NCI-H146 treated with DMSO at 0.1 percent for 48 hours (cell line): Measurements from ENCODE around the gene AGXT.

Experiments used
- DNase-seq: peaks from one replicate; lab custom pipeline; 2025; ENCODE audit not compliant: unreplicated experiment; lab: John Stamatoyannopoulos, UW

AGXT gene

GRCh38 chr2:240884745-240885144, 16.1 kb downstream of the AGXT start:
- no peak for DNase-seq

GRCh38 chr2:240885566-240885965, 16.9 kb downstream of the AGXT start:
- no peak for DNase-seq

DNA sequence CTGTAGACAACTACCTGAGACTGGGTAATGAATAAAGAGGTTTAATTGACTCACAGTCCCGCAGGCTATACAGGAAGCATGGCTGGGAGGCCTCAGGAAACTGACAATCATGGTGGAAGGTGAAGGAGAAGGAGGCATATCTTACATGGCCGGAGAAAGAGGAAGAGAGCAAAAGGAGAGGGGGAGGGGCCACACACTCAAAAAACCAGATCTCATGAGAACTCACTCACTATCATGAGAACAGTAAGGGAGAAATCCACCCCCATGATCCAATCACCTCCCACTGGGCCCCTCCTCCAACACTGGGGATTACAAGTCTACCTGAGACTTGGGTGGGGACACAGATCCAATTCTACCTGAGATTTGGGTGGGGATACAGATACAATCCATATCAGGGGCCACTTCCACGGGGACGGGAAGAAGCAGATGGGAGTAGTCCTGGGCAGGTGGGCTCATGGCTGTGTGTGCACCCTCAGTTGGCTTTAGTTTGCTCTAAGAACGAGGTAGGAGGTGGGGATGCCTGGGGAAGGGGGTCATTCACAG, 17.5 kb downstream of the AGXT start:
- no peak for DNase-seq

DNA sequence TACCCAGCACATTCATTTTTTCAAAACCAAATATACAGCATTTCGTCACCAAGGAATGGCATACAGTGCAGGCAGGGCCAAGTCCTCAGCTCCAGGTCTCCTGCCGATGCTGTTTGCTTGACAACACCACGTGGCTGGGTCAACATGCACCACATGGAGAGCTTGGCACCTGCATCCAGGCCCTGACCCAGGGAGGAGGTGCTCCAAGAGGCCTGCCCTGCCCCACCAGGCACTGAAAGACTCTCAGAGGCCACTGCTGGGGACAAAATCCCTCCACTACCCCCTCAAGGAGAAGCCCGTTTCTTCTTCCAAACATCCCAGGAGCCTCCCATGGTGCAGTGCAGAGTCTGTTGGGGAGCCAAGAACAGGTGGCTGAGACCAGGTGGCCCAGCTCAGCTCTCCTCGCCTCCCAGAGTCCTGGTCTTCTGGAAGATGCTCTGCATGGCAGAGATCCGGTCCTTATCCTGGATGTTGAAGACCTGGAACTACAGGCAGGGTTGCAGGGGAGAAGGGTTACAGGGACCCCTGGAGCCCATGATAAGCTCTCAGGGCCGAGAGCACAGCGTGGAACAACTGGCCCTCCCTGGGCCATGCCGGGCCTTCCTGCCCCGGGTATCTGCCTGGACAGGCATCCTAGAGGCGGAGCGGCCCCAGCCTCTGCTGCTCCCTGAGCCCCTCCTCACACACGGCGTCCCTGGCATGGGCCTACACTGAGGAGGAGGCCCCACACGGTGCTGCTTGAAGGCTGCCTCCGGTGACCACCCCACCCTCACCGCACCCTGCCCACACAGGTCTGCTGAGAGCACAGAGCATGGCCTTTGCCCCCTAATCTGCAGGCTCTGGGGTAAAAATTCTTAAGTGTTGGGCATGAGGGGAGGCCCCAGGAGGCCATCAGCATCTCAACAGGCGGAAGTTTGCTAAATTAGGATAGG, 18.3 kb downstream of the AGXT start:
- DNase-seq: no peak

- DNase-seq: no peak
These were observed 19.0 kb downstream of the AGXT start for GRCh38 chr2:240887631-240888030.

DNA sequence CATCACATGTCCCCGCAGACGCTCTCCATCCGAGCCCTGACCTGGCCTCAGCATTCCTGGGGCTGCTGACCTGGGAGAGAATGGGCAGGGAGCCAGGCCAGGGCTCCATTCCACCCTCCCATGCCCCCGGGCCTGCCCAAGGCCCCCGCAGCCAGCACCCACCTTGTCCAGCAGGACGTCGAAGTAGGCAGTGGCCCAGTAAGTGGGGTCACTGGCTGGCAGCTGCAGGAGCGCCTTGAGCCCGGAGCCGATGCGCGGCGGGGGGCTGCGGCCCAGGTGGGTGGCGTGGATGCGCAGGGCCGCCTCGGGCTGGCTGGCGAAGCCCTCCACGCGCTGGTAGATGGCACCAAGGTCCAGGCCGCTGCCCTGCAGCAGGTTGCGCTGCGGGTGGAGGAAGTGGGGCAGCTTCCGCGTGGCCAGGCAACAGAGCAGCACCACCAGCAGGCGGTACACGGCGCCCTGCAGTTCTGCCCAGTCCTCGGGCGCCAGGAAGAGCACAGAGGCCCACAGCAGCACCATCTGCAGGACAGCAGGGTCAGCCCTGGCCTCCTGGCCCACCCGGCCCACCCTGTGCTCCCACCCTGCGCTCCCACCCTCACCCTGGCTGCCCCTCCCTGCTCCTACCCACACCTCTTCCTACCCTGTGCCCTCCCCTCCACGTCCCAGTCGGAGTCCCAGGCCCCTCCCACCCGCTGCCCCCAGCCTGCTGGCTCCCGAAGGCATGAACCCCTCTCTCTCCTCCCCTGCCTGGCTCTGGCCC, 19.7 kb downstream of the AGXT start:
- no peak for DNase-seq

DNA sequence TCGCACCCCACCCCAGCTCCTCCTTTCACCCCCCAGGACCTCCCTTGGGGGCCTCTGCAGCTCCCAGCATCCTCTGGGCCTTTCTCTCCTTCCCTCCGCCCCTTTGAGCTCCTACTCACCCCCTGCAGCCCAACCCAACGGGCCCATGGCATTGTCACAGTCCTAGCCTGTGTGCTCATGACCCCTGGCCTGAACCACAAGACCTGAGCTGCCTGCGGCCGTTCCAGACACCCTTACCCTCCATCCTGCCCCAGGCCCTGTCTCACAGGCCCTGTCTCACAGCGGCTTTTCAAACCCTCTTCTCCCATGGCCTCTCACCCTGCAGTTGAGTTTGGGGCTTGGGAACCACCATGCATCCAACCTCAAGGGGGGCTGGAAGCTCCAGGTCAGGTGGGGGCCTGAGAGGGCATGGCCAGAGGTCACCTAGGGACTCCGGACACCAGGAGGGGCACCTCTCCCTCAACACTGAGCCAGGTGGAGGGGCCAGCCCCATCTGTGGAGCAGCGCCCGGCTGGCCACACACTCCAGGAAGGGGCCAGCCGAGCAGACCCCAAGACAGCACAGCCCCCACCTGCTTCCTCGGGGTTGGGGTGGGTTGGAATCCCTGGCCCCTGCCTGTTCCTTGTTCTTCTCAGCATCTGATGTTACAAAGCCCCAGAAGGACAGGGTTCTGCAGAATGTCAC, 20.4 kb downstream of the AGXT start:
- no peak for DNase-seq

DNA sequence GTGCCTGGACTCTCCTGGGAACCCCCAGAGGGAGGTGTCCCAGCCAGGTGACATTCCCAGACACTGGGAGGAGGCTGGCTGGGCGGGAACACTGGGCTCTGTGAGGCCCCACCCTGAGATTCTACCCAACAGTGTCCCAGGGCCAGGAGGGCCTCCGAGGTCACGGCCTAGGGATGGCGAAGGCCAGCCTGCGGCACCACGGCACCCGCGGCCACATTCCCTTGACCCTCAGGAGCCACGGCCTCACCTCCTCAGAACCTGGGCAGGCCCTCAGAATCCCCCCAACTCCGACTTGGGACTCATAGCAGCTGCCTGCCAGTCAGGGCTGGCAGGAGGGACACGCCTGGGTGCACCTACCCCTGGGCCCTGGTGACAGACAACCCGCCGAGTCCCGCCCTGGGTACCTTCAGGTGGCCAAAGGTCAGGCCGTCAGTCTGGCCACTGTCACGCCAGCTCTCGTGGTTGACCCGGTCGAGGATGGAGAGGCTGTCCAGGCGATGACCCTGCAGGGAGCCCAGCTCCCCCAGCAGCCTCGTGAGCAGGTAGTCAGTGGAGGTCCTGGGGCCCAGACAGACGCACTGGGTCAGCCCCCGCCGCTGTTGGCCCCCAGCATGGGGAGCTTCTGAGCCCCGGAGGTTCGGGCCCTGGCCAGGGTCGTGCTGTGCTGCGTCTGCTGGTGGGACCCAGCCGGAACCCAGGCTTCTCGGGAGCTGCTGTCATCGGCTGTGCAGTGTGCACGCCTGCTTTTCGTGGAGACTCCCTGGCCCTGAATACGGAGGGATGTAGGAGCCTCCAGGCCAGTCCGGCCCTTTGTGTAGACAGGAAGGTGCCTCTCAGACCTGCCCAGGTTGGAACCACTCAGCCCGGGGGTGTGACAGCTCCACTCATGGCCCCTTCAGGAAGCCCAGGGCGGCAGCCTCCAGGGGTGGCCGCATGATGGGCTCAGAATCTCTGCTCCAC, 21.3 kb downstream of the AGXT start:
- DNase-seq: no peak

- no peak for DNase-seq
These were observed 22.1 kb downstream of the AGXT start for GRCh38 chr2:240890691-240891090.

GRCh38 chr2:240891492-240892340, 23.1 kb downstream of the AGXT start:
- DNase-seq: no peak

DNA sequence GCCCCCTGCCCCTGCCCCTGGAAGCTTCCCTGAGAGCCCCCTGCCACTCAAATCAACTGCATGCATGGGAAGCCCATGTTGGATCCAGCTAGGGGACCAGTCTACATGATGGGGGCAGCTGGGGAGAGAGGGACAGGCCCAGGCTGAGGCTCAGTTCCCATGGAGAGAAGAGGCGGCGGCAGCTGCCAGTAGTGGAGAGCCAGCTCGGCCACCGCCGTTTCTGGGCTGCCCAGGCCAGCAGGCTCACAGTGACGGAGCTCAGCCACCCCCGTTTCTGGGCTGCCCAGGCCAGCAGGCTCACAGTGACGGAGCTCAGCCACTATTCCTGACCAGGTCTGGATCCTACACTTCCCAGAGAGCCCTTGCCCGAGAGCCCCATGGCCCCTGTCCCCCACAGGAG, 23.7 kb downstream of the AGXT start:
- no peak for DNase-seq

DNA sequence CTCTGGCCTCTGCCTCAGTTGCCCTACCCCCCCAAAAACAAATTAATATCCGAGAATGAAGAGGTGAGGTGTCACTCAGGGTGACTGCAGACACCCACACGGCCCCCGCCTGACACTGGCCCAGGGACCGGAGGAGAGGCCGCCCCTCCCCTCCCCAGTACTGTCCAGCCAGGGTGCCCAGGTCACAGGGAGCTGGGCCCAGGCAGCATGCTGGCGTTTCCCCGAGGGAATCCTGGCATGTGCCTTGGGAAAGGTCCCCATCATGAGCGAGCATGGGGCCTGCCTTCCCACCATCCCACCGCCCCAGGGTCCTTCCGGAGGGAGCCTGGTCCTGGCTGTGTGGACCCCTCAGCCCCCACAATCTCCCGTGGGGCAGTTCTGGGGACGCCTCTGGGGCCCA, 24.3 kb downstream of the AGXT start:
- no peak for DNase-seq

DNA sequence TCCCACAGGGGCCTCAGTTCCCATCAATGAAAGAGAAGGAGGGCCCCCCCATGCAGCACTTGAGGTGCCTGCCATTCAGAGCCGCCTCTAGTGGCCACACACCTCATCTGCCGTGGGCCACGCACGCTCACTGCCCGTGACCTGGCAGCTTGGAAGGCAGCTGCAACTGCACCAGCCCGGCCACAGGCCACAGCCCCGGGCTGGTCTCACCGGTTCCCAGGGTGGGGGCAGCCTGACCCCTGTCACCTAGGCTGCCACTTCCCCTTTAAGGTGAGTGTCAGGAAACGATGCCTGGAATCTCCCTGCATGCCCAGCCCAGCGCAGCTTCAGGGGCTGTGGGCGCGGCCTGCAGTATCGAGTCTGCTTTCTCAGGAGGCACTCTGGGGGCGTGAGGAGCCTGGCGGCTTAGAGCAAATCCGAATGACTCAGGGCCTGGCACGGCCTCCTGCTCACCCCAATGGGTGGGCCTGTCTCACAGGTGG, 24.8 kb downstream of the AGXT start:
- DNase-seq: no peak

DNA sequence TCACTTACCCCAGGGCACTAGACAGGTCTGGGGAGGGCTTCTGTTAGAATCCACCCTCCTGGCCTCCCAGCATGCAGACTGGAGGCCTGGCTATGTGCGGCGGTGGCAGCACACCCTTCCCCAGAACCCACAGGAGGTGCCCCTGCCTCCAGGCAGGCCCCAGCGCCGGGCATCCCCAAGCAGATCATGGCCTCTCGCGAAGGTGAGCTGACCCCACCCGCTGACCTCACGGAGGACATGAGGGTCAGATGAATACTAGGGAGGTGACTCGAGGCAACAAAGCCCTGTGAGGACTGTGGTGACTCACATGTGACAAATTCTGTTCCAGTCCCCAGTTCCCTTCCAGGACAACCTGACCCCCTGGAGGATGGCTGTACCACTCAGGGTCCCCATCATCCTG, 25.4 kb downstream of the AGXT start:
- DNase-seq: no peak

- no peak for DNase-seq
These were observed 26.4 kb downstream of the AGXT start for GRCh38 chr2:240894836-240895558.

- no peak for DNase-seq
These were observed 27.2 kb downstream of the AGXT start, which contains the start of gene MAB21L4 for GRCh38 chr2:240895656-240896388. Gene MAB21L4 (minus strand): TSS chr2:240896156. CDS start chr2:240895997, 159 bp downstream.

GRCh38 chr2:240896394-240896793, 27.8 kb downstream of the AGXT start:
- no peak for DNase-seq
